ENCODE data around the gene PCNT.
"Not testable (repeated sequence)": the region's sequence is repeated elsewhere in the genome, so short reads cannot be mapped to it uniquely, and the experiment has no call there.

The PCNT gene

GRCh38 chr21:46429754-46430681, 106.1 kb downstream of the PCNT start:
- no peak overlapping the region for H3K4me3 ChIP-seq (ENCODE audit: low read length)

DNA sequence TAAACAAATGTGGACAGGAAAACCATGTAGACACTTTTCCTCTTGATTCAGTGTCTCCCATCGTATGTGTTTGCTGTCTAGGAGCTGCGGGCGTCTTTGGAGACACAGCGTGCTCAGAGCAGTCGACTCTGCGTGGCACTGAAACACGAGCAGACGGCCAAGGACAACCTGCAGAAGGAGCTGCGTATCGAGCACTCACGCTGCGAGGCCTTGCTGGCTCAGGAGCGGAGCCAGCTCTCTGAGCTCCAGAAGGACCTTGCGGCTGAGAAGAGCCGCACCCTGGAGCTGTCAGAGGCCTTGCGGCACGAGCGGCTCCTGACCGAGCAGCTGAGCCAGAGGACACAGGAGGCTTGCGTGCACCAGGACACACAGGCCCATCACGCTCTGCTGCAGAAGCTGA, 107.5 kb downstream of the PCNT start:
- H3K4me3 ChIP-seq (ENCODE audit: low read length): no peak overlapping the region
- DNase-seq (ENCODE audit: low read depth): no peak
- TF ChIP-seq CTCF (conservative IDR thresholded peaks at IDR 0.05; ENCODE audit: low read length): no peak

More at GRCh38 chr21:46429754-46430681, 106.1 kb downstream of the PCNT start:
- TF ChIP-seq CTCF (conservative IDR thresholded peaks at IDR 0.05; ENCODE audit: low read length): no peak
- no peak for DNase-seq (ENCODE audit: low read depth)

- no peak for DNase-seq (ENCODE audit: low read depth)
Measured at GRCh38 chr21:46431884-46432488, 108.0 kb downstream of the PCNT start.

DNA sequence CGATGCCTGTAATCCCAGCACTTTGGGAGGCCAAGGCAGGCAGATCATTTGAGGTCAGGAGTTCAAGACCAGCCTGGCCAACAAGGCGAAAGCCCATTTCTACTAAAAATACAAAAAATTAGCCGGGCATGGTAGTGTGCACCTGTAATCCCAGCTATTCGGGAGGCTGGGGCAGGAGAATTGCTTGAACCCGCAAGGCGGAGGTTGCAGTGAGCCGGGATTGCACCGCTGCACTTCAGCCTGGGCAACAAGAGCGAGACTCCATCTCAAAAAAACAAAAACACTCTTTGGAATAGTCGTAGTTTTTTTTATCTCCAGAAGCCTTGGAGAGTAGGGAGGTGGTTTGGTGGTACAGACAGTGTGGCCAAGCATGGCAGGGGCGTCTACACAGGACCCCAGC, 109.2 kb downstream of the PCNT start:
- DNase-seq (ENCODE audit: low read depth); H3K4me3 ChIP-seq (ENCODE audit: low read length): not testable (repeated sequence)

More at GRCh38 chr21:46431884-46432488, 108.0 kb downstream of the PCNT start:
- no peak overlapping the region for H3K4me3 ChIP-seq (ENCODE audit: low read length)
- TF ChIP-seq CTCF (conservative IDR thresholded peaks at IDR 0.05; ENCODE audit: low read length): no peak

GRCh38 chr21:46434322-46434958, 110.5 kb downstream of the PCNT start:
- H3K4me3 ChIP-seq (ENCODE audit: low read length): no peak overlapping the region
- TF ChIP-seq CTCF (conservative IDR thresholded peaks at IDR 0.05; ENCODE audit: low read length): no peak
- DNase-seq (ENCODE audit: low read depth): no peak

DNA sequence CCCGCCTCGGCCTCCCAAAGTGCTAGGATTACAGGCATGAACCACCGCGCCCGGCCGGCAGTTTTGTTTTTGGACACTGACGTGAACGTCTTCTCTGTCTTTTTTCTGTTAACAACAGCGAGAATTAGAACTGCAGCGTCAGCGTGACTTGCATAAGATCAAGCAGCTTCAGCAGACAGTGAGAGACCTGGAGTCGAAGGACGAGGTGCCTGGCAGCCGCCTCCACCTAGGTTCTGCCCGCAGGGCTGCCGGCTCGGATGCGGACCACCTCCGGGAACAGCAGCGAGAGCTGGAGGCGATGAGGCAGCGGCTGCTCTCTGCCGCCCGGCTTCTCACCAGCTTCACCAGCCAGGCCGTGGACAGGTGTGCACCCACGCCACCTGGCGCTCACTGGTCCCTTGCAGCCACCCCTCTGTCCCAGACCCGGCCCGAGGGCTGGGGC, 111.9 kb downstream of the PCNT start:
- no peak for DNase-seq (ENCODE audit: low read depth)
- no peak for TF ChIP-seq CTCF (conservative IDR thresholded peaks at IDR 0.05; ENCODE audit: low read length)
- no peak overlapping the region for H3K4me3 ChIP-seq (ENCODE audit: low read length)

DNA sequence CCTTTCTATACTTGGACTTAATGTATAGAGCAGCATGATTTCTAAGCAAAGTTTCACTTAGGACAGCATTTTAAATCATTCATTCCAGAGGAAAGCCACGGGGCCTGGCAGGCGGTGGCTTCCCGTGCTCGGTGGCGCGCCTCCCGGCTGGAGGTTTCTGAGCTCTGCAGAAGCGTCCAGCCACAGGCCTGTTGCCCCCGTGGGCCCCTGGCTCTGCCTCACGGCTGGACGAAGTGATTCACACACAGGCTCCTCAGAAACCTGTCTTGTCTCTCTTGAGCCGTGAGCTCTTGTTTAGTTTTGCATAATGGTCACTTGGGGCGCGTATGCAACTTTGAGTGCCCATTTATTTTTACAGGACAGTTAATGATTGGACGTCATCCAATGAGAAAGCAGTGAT, 112.7 kb downstream of the PCNT start:
- no peak for TF ChIP-seq CTCF (conservative IDR thresholded peaks at IDR 0.05; ENCODE audit: low read length)
- no peak for DNase-seq (ENCODE audit: low read depth)
- H3K4me3 ChIP-seq (ENCODE audit: low read length): no peak overlapping the region
